Mucosa of rectum (tissue), 2 donors: ENCODE results near the gene YPEL3.

Source experiments
- H3K27ac ChIP-seq, 2 donors: one replicate each; pipeline ENCODE4 v1.7.0; 2013; ENCODE audit warnings: inconsistent platforms in 2 of 2, low read depth in 2 of 2, low read length in 2 of 2
- H3K27me3 ChIP-seq, 2 donors: one replicate each; pipeline ENCODE4 v1.7.0; 2013; ENCODE audit warnings: low read length in 2 of 2; ENCODE audit not compliant: control insufficient read depth in 2 of 2, insufficient read depth in 2 of 2
- H3K36me3 ChIP-seq, 2 donors: one replicate each; pipeline ENCODE4 v1.7.0; 2013; ENCODE audit warnings: low read length in 2 of 2; ENCODE audit not compliant: control insufficient read depth in 2 of 2, insufficient read depth in 2 of 2
- H3K4me1 ChIP-seq, 2 donors: one replicate each; pipeline ENCODE4 v1.7.0; 2013; ENCODE audit warnings: low read length in 2 of 2, mild to moderate bottlenecking in 1 of 2; ENCODE audit not compliant: control insufficient read depth in 2 of 2, insufficient read depth in 2 of 2
- H3K4me3 ChIP-seq, 2 donors: one replicate each; pipeline ENCODE4 v1.7.0; 2013; ENCODE audit warnings: low read length in 2 of 2
- H3K9ac ChIP-seq, 2 donors: one replicate each; pipeline ENCODE4 v1.7.0; 2013; ENCODE audit warnings: low read length in 2 of 2, low read depth in 1 of 2, mild to moderate bottlenecking in 1 of 2
- H3K9me3 ChIP-seq, 2 donors: one replicate each; pipeline ENCODE4 v1.7.0; 2013; ENCODE audit warnings: low read length in 2 of 2; ENCODE audit not compliant: control insufficient read depth in 2 of 2
- donor health status: healthy.
- donor health status: Normal muscosa, but diverticular disease.

YPEL3 gene

GRCh38 chr16:30084816-30085159, 11.2 kb downstream of the YPEL3 start:
- H3K27me3 ChIP-seq, result no peaks in the 10 kb centered on the region
- H3K9me3 ChIP-seq, result no peaks in the 10 kb centered on the region
- H3K9ac ChIP-seq, result no peak overlapping the region
- H3K27ac ChIP-seq, result no peak overlapping the region
- peaks cover 40 to 41% of the 10 kb centered on the region in 2 donors for H3K36me3 ChIP-seq
- no peak overlapping the region for H3K4me3 ChIP-seq
- no peaks in the 10 kb centered on the region for H3K4me1 ChIP-seq

- no peaks in the 10 kb centered on the region for H3K4me1 ChIP-seq
- no peaks in the 10 kb centered on the region for H3K9me3 ChIP-seq
- peaks cover 44 to 46% of the 10 kb centered on the region in 2 donors for H3K36me3 ChIP-seq
- H3K4me3 ChIP-seq, result no peak overlapping the region
- no peak overlapping the region for H3K27ac ChIP-seq
- no peak overlapping the region for H3K9ac ChIP-seq
- no peaks in the 10 kb centered on the region for H3K27me3 ChIP-seq
These were observed 11.8 kb downstream of the YPEL3 start for GRCh38 chr16:30084096-30084815.

GRCh38 chr16:30083216-30084055, 12.6 kb downstream of the YPEL3 start:
- no peaks in the 10 kb centered on the region for H3K4me1 ChIP-seq
- no peak overlapping the region for H3K4me3 ChIP-seq
- H3K27me3 ChIP-seq, result no peaks in the 10 kb centered on the region
- H3K9ac ChIP-seq, result no peak overlapping the region
- H3K9me3 ChIP-seq, result no peaks in the 10 kb centered on the region
- H3K27ac ChIP-seq, result no peak overlapping the region
- peaks cover 49 to 51% of the 10 kb centered on the region in 2 donors for H3K36me3 ChIP-seq

- Histone ChIP-seq H3K27ac (no peak overlapping the region), H3K9me3 (no peaks in the 10 kb centered on the region), H3K4me1 (peaks cover 0 to under 1% of the 10 kb centered on the region in 2 donors), H3K36me3 (peaks cover 57 to 59% of the 10 kb centered on the region in 2 donors), H3K4me3 (no peak overlapping the region), H3K27me3 (no peaks in the 10 kb centered on the region), H3K9ac (no peak overlapping the region)
These were observed 13.4 kb downstream of the YPEL3 start for GRCh38 chr16:30082545-30083090.

- H3K9me3 ChIP-seq, result no peaks in the 10 kb centered on the region
- H3K4me1 ChIP-seq, result peaks cover 9 to 14% of the 10 kb centered on the region in 2 donors
- no peaks in the 10 kb centered on the region for H3K27me3 ChIP-seq
- no peak overlapping the region for H3K9ac ChIP-seq
- no peak overlapping the region for H3K27ac ChIP-seq
- H3K4me3 ChIP-seq, result no peak overlapping the region
- H3K36me3 ChIP-seq, result peaks cover 52 to 61% of the 10 kb centered on the region in 2 donors
These were observed 16.5 kb downstream of the YPEL3 start for GRCh38 chr16:30079480-30079879.

GRCh38 chr16:30078744-30079143, 17.3 kb downstream of the YPEL3 start:
- Histone ChIP-seq H3K36me3 (peaks cover 44 to 54% of the 10 kb centered on the region in 2 donors), H3K9me3 (no peaks in the 10 kb centered on the region), H3K27me3 (no peaks in the 10 kb centered on the region), H3K4me1 (peaks cover 9 to 14% of the 10 kb centered on the region in 2 donors), H3K4me3 (no peak overlapping the region), H3K27ac (no peak overlapping the region), H3K9ac (no peak overlapping the region)

- Histone ChIP-seq H3K4me1 (peaks cover 9 to 14% of the 10 kb centered on the region in 2 donors), H3K27ac (no peak overlapping the region), H3K4me3 (no peak overlapping the region), H3K9ac (no peak overlapping the region), H3K9me3 (no peaks in the 10 kb centered on the region), H3K27me3 (no peaks in the 10 kb centered on the region), H3K36me3 (peaks cover 33 to 43% of the 10 kb centered on the region in 2 donors)
These were observed 18.4 kb downstream of the YPEL3 start for GRCh38 chr16:30077656-30078055.

- H3K4me3 ChIP-seq, result peak overlapping the region; percentile 85 to 89
- H3K9ac ChIP-seq, result peak overlapping the region; percentile 92 to 93
- H3K9me3 ChIP-seq, result no peaks in the 10 kb centered on the region
- H3K27me3 ChIP-seq, result no peaks in the 10 kb centered on the region
- H3K36me3 ChIP-seq, result peaks cover 36 to 43% of the 10 kb centered on the region in 2 donors
- H3K27ac ChIP-seq, result peak overlapping the region; percentile 91 to 92
- peaks cover 9 to 14% of the 10 kb centered on the region in 2 donors for H3K4me1 ChIP-seq
These were observed 19.7 kb downstream of the YPEL3 start for GRCh38 chr16:30076276-30076791.

GRCh38 chr16:30075503-30076275, 20.3 kb downstream of the YPEL3 start, which contains the start of gene PPP4C:
PPP4C (plus strand) TSS chr16:30075994; CDS start chr16:30076378, 384 bp downstream.
- Histone ChIP-seq H3K4me3 (peak within 1 kb of the TSS; percentile 85 to 89), H3K4me1 (peaks cover 9 to 14% of the 10 kb centered on the region in 2 donors), H3K27ac (peak within 1 kb of the TSS; percentile 91 to 92), H3K36me3 (peaks cover 34 to 43% of the 10 kb centered on the region in 2 donors), H3K9ac (peak within 1 kb of the TSS; percentile 92 to 93), H3K27me3 (no peaks in the 10 kb centered on the region), H3K9me3 (no peaks in the 10 kb centered on the region)
